SK-N-DZ (cell line): Measurements from ENCODE around the gene HSPB6.
"Not testable (repeated sequence)": the region's sequence is repeated elsewhere in the genome, so short reads cannot be mapped to it uniquely, and the experiment has no call there.

ENCODE experiments used
- DNase-seq: peaks from one replicate; pipeline ENCODE4 v3.0.0-alpha.2; 2015; ENCODE audit warnings: low spot score

Gene HSPB6

DNA sequence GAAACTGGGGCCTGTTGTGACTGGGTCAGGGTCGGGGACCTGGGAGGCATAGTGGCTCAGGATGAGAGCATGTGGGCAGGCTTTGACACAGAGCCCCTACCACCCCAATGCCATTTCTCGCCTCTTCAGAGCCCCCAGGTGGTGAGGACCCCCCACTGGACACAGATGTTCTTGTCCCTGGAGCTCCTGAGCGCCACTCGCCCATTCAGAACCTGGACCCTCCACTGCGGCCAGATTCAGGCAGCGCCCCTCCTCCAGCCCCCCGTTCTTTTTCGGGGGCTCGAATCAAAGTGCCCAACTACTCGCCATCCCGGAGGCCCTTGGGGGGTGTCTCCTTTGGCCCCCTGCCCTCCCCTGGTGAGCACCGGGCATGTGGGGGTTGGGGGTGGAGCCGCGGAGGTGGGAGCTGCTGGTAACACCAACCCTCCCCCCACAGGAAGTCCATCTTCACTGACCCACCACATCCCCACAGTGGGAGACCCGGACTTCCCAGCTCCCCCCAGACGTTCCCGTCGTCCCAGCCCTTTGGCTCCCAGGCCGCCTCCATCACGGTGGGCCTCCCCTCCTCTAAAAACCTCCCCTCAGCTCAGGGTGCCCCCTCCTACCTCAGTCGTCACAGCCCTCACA lies 24.9 kb downstream of the HSPB6 start:
- DNase-seq, result no peak

DNA sequence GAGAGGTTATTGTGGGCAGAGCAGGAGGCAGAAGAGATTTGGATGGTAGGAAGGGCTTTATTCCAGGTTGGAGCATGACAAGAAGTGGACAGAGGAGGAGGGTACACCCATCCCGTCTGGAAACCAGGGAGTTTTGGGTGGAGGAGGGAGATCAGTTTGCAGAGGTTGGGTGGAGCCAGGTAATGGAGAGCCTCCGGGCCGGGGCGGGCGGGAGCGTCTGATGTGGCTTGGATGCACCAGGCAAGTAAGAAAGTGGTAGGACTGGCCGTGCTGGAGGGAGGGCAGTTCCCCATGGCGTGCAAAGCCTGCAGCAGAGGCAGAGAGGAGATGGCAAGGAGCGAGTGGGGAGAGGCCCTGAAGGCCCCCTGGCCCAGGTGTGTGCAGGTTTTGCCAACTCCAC lies 25.5 kb downstream of the HSPB6 start:
- no peak for DNase-seq

DNA sequence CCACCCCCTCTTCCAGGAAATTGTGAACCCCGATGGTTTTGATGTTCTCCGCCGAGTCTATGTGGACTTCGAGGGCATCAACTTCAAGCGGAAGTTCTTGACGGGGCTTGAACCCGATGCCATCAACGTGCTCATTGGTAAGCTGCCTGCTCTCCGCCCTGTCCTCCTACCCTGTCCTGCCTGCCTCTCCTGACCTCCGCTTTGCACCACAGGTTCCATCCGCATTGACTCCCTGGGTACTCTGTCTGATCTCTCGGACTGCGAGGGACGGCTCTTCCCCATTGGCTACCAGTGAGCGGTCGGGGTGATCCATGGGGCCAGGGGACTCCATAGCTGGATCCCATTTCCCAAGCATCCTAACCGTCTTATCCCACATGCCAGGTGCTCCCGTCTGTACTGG lies 26.5 kb downstream of the HSPB6 start:
- no peak for DNase-seq

DNA sequence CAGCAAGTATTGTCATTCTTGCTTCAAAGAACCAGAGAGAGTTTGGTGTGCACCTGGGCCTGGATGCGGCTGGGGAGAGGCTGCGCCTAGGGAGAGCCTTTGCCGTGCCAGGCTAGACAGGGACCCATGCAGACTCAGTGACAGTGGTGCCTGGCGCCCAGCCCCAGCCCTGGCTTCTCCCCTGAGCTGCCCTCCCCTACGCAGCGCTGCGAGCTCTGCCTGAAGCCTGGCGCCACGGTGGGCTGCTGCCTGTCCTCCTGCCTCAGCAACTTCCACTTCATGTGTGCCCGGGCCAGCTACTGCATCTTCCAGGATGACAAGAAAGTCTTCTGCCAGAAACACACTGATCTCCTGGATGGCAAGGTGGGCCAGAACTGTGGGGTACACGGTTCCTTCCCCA lies 27.1 kb downstream of the HSPB6 start:
- DNase-seq, result no peak

DNA sequence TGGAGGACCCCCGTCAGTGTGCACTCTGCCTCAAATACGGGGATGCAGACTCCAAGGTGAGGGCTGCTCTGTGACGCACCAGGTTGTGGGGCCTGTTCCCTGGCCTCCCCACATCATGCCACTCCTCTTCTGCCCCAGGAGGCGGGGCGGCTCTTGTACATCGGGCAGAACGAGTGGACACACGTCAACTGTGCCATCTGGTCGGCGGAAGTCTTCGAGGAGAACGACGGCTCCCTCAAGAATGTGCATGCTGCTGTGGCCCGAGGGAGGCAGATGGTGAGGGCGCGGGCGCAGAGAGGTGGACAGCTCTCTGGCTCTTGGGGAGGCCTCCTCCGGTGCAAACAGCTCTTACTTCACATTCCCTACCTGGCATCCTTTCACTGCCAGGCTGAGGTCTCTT lies 27.8 kb downstream of the HSPB6 start:
- no peak for DNase-seq

DNA sequence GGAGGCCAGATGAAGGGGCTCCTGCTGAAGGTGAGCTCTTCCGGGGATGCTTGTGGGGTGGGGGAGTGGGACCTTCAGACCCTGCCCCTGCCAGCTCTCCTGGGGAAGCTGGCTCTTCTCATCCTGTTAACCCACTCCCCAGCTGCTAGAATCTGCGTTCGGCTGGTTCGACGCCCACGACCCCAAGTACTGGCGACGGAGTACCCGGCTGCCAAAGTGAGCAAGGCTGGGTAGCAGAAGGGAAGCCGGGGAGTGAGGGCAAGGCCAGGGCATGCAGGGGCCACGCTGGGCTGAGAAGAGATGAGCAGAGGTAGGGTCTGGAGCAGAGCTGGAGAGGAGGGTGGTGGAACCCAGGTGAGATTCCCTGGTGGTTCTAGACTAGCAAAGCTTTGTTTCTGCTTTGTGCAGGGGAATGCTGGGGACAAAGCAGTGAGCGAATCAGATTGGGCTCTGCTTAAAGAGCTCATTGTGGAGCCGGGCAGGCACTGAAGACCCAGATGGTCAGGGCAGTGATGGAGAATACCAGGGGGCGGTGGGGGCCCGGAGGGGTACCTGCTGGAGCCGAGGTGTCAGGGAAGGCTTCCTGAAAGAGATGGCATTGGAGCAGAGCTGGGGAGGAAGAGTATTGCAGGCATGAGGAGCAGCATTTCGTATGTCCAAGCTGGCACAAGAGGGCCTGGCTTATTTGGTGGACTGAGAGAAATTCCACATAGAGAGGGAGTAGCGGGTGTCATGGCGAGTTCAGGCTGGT lies 28.7 kb downstream of the HSPB6 start:
- DNase-seq, result no peak

DNA sequence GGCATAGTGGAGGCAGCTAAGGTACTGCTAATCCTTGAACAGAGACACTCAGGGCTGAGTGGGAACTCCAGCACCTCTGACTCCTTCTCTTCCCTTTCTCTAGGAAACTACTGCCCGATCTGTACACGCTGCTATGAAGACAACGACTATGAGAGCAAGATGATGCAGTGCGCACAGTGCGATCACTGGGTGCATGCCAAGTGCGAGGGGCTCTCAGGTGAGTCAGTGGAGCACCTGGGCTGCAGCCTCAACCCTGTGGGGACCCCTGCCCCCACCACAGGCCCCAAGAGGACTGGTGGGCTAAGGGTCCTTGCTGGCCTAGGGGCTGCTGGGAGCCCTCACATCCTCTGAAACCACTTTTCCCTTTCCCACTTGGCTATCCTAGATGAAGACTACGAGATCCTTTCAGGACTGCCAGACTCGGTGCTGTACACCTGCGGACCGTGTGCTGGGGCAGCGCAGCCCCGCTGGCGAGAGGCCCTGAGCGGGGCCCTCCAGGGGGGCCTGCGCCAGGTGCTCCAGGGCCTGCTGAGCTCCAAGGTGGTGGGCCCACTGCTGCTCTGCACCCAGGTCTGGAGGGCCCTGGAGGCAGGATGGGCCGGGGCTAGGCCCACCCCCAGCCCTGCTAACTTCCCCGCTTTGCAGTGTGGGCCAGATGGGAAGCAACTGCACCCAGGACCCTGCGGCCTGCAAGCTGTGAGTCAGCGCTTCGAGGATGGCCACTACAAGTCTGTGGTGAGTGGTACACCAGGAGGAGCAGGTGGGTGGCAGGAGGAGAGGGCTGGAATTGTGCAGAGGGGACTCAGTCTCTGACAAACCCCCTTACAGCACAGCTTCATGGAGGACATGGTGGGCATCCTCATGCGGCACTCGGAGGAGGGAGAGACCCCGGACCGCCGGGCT lies 29.5 kb downstream of the HSPB6 start:
- DNase-seq, result no peak

DNA sequence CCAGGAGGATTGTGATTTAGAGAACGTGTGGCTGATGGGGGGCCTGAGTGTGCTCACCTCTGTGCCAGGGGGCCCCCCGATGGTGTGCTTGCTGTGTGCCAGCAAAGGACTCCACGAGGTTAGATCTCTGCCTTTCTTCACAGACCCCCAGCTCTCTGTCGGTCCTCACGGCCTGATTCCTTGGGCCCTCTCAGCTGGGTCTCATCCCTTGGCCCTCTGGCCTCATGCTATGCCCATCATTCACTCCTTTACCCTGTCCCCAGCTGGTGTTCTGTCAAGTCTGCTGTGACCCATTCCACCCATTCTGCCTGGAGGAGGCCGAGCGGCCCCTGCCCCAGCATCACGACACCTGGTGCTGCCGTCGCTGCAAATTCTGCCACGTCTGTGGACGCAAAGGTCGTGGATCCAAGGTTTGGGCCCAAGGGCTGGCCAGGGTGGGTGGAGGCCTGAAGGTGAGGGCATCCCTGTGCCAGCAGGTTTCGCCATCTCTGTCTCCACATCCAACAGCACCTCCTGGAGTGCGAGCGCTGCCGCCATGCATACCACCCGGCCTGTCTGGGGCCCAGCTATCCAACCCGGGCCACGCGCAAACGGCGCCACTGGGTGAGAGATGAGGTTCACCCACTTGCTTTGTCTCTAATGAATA lies 31.5 kb downstream of the HSPB6 start:
- no peak for DNase-seq

DNA sequence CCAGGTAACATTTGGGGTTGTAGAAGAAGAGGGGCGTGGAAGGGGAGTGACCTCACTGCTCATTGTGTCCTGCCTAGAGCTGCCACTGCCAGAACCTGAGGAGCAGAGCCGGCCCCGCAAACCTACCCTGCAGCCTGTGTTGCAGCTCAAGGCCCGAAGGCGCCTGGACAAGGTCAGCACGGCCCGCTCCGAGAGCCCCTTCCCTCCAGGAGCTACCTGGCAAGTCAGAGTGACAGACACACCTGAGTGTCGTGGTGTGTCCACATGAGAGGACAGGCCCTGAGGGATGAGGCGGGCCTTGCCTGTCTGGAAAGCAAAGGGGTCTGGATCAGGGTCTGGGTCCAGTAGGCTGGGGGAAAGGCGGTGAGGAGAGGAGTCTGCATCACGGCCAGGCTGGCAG lies 32.3 kb downstream of the HSPB6 start:
- DNase-seq, result no peak

DNA sequence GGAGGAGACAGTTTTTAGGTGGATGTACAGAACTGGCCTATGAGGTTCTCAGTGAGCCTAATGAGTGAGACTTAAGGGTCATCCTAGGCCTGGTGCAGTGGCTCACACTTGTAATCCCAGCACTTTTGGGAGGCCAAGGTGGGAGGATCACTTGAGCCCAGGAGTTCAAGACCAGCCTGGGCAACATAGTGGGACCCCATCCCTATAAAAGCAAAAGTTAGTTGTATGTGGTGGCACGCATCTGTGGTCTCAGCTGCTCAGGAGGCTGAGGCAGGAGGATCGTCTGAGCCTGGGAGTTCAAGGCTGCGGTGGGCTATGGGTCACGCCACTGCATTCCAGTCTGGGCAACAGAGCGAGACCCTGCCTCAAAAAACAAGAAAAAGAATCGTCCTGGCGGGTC lies 32.7 kb downstream of the HSPB6 start:
- DNase-seq, result not testable (repeated sequence)

DNA sequence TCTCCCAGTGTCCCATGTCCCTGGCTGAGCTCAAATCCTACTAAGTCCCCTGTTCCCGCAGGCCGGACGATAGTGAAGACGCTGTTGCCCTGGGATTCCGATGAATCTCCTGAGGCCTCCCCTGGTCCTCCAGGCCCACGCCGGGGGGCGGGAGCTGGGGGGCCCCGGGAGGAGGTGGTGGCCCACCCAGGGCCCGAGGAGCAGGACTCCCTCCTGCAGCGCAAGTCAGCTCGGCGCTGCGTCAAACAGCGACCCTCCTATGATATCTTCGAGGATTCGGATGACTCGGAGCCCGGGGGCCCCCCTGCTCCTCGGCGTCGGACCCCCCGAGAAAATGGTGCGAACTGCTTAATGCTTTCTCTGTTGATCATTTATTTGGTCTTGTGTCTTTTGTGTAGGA lies 33.2 kb downstream of the HSPB6 start:
- DNase-seq, result no peak

DNA sequence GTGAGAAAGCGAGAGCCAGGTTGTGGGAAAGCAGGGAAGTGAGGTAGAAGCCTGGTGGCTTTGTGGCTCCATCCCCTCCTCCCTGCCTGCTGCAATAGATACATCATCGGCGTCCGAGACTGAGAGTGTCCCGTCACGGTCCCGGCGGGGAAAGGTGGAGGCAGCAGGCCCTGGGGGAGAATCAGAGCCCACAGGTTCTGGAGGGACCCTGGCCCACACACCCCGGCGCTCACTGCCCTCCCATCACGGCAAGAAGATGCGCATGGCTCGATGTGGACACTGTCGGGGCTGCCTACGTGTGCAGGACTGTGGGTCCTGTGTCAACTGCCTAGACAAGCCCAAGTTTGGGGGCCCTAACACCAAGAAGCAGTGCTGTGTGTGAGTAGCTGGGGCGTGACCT lies 33.9 kb downstream of the HSPB6 start:
- no peak for DNase-seq

DNA sequence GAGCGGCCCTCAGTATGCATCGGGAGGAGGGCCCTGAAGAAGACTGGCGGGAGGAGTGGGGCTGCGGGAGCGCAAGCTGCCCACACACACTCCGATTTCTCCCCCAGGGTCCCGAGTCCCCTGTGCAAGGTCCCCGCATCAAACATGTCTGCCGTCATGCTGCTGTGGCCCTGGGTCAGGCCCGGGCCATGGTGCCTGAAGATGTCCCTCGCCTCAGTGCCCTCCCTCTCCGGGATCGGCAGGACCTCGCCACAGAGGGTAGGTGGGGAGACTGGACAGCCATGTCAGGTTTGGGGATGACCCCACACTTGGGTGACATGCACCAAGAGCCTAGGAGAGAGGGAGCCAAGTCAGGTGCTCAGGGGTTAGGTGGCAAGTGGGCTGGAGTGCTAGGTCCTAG lies 34.4 kb downstream of the HSPB6 start:
- DNase-seq, result no peak

DNA sequence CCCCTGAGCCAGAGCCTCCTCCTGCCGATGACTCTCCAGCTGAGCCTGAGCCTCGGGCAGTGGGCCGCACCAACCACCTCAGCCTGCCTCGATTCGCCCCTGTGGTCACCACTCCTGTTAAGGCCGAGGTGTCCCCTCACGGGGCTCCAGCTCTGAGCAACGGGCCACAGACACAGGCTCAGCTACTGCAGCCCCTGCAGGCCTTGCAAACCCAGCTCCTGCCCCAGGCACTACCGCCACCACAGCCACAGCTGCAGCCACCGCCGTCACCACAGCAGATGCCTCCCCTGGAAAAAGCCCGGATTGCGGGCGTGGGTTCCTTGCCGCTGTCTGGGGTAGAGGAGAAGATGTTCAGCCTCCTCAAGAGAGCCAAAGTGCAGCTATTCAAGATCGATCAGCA lies 35.5 kb downstream of the HSPB6 start:
- no peak for DNase-seq

DNA sequence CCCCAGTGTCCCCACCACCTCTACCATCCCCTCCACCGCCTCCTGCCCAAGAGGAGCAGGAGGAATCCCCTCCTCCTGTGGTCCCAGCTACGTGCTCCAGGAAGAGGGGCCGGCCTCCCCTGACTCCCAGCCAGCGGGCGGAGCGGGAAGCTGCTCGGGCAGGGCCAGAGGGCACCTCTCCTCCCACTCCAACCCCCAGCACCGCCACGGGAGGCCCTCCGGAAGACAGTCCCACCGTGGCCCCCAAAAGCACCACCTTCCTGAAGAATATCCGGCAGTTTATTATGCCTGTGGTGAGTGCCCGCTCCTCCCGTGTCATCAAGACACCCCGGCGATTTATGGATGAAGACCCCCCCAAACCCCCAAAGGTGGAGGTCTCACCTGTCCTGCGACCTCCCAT lies 36.2 kb downstream of the HSPB6 start:
- no peak for DNase-seq

DNA sequence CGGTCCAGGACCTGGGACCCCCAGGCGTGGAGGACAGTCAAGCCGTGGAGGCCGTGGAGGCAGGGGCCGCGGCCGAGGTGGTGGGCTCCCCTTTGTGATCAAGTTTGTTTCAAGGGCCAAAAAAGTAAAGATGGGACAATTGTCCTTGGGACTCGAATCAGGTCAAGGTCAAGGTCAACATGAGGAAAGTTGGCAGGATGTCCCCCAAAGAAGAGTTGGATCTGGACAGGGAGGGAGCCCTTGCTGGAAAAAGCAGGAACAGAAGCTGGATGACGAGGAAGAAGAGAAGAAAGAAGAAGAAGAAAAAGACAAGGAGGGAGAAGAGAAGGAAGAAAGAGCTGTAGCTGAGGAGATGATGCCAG lies 36.7 kb downstream of the HSPB6 start:
- DNase-seq, result no peak

DNA sequence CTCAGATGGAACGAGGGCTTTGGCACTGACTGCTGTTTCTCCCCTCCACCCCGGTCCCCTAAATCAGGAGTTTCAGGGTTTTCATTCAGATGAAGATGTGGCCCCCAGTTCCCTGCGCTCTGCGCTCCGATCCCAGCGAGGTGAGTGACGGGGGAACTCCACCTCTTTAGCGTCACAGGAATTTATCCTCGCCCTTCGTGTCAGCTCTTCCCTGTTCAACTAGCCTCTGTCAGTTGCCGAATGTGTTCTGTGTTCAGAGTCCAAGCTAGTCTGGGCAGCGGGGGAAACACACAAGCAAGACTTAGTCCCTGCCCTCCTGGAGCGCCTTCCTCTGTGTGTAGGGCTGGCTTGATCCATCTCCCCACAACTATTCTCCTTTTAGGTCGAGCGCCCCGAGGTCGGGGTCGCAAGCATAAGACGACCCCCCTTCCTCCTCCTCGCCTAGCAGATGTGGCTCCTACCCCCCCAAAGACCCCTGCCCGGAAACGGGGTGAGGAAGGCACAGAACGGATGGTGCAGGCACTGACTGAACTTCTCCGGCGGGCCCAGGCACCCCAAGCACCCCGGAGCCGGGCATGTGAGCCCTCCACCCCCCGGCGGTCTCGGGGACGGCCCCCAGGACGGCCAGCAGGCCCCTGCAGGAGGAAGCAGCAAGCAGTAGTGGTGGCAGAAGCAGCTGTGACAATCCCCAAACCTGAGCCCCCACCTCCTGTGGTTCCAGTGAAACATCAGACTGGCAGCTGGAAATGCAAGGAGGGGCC lies 37.2 kb downstream of the HSPB6 start:
- no peak for DNase-seq

DNA sequence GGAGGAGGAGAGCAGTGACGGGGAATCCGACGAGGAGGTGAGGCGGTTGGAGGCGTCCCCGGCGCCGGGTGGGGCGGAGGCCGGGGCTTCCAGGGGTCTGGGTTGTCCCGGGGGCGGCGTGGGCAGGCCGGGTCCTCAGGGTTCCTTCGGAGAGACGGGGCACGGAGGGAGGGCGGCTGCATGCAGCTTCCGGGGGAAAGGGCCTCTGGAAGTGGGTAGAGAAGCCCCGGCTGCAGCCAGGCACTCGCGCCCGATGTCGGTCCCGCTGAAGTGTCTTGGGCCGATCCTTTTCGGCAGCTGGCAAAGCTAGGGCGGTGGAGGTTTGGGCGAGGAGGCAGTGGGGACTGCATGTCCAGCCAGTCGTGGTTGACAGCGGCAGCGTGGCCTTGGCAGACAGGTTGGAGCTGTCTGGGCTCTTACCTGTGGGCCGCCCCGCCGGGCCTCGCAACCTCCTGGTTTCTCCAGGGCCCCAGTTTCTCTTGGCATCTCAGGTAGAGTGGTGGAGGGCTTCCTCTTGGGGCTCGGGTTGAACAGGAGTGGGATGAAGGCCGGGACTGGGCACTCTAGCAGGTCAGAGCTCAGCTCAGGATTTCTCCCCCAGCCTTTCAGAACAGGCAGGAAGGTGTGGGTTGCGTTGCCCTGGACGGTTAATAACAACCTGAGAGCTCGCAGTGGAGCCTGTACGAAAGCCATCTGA lies 38.3 kb downstream of the HSPB6 start:
- no peak for DNase-seq

DNA sequence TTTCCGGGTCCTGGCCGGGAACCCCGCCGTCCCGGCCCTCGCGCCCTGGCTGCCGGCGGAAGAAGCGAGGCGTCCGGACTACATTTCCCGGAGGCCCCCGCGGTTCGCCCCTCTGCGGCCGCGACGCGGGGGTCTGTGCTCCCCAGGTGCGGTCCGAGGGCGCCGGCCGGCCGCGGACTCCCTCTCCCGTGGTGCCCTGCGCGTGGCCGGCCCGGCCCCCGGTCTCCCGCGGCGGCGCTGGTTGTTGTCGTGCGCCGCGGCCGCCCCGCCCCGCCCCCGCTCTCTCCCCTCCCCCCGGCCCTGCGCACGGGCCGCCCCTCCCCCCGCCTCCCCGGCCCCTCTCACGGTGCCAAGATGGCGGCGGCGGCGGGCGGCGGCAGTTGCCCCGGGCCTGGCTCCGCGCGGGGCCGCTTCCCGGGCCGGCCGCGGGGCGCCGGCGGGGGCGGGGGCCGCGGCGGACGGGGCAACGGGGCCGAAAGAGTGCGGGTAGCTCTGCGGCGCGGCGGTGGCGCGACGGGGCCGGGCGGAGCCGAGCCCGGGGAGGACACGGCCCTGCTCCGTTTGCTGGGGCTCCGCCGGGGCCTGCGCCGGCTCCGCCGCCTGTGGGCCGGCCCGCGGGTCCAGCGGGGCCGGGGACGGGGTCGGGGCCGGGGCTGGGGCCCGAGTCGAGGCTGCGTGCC lies 39.0 kb downstream of the HSPB6 start, which contains the start of gene KMT2B:
KMT2B (plus strand) TSS at position 339 of the 680 bp plus-strand sequence; CDS start at position 355, 16 bp downstream.
- DNase-seq, result no peak
